HG03520 (cell line): Measurements from ENCODE around the gene SLC22A4.

Experiments used
- ATAC-seq: cut with Tn5 transposase; IDR thresholded peaks from one replicate; pipeline ENCODE4 v1.9.1; 2021; ENCODE audit warnings: mild to moderate bottlenecking, moderate library complexity; ENCODE audit not compliant: unreplicated experiment

The SLC22A4 gene

GRCh38 chr5:132371603-132371994, 77.4 kb downstream of the SLC22A4 start:
- ATAC-seq = no peak

DNA sequence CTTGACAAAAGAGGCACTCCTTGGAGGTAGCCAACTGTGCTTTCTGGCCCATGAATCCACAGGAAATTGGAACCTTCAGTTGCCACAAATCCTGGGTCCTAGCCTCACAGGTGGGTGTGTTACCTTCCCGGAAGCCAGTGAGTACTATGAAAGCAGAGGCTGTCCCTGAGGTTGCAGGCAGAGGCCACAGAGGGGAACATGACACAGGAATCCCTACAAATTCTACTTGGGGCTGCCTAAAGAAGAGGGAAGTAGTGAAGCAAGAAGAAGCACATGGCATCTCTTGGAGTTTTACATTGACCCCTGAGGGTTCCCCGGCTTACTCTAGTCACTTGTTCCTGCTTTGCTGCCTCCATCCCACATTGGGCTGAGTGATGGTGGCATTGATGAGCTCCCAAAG, 77.9 kb downstream of the SLC22A4 start:
- ATAC-seq = no peak

- no peak for ATAC-seq
Observed at GRCh38 chr5:132372542-132372941, 78.3 kb downstream of the SLC22A4 start.

DNA sequence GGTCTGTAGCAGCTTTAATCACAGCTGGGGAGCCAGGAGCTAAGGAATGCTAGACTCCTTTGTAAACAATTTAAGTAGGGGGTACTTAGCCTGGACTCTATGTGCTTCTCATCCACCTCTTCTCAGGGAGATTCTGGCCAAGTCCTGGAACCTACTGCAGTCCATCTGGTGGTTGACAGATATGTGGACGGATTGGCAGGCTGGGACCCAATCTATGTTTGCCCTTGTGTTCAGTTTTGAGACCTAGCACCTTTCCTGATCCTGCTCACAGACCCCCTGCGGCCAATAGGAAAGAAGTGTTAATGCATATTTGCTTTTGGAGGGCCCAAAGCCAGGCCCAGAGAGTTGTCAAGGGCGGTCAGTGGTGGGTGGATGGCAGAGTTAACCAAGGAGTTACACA, 81.8 kb downstream of the SLC22A4 start:
- ATAC-seq = no peak

DNA sequence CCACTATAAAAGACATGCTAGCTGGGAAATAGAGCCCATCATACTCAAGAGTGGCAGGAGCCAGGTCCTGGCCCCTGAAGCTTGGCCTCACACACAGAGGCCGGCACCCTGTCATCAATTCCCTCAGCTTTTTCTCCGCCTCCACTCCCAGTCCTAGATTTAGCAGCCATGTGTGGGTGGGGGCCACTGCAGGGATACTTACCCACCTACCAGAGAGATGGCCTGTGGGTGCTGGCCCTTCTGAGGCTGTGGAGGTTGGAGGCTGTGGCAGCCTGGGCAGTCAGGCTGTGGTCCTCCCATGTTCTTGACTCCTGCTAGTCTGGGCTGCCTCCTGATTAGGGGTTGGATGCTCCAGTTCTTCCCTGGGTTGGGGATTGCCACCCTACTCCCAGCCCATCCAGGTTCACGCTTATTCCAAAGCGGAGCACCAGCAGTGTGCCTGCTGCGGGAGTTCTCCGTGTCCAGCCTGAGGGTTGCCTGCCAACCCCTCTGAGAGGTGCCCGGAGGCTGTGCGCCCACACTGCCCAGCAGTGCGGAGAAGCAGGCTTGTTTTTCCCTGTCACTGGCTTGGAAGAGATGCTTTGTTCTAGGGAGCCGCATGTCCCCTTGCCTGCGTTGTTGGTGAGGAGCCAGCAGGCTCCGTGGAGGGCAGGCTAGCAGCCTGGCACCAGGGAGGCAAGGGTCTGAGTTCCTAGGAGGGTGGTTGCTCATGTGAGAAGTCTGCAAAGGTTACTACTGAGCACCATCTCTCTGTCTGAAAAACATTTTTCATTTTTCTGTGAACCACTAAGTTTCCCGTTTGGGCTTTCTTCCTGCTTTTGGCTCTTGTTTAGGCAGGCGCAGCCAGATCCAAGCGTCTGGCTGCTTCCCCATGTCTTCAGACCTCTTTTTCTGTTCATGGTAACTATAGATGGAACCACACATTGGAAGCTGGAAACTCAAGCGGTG, 82.8 kb downstream of the SLC22A4 start:
- ATAC-seq = no peak

- ATAC-seq = no peak
Observed at GRCh38 chr5:132377738-132378137, 83.5 kb downstream of the SLC22A4 start.

- ATAC-seq = no peak
Observed at GRCh38 chr5:132378580-132378979, 84.4 kb downstream of the SLC22A4 start.

- no peak for ATAC-seq
Observed at GRCh38 chr5:132380047-132380446, 85.9 kb downstream of the SLC22A4 start.

- no peak for ATAC-seq
Observed at GRCh38 chr5:132380741-132381140, 86.5 kb downstream of the SLC22A4 start.

DNA sequence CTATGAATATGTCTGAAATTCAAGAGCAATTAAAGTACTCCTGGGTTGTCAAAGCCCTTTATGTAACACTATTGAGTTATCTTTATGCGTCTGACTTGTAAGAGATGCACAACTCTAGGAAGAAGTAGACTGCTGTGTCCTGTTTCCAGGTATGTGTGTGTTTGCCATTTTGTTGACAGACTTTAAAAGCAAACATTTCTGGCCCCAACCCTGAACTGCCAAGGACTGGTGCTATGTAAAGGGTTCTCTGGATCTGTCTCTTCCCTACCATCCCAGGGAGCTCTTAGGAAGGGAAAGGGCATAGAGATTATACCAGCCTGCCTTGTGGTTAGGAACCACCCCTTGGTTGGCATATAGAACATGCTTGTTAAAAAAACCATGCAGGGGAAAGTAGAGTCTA, 87.4 kb downstream of the SLC22A4 start:
- no peak for ATAC-seq

- ATAC-seq = no peak
Observed at GRCh38 chr5:132383261-132383660, 89.1 kb downstream of the SLC22A4 start.

GRCh38 chr5:132383984-132384383, 89.8 kb downstream of the SLC22A4 start:
- no peak for ATAC-seq

- ATAC-seq = no peak
Observed at GRCh38 chr5:132384506-132385050, 90.4 kb downstream of the SLC22A4 start.

DNA sequence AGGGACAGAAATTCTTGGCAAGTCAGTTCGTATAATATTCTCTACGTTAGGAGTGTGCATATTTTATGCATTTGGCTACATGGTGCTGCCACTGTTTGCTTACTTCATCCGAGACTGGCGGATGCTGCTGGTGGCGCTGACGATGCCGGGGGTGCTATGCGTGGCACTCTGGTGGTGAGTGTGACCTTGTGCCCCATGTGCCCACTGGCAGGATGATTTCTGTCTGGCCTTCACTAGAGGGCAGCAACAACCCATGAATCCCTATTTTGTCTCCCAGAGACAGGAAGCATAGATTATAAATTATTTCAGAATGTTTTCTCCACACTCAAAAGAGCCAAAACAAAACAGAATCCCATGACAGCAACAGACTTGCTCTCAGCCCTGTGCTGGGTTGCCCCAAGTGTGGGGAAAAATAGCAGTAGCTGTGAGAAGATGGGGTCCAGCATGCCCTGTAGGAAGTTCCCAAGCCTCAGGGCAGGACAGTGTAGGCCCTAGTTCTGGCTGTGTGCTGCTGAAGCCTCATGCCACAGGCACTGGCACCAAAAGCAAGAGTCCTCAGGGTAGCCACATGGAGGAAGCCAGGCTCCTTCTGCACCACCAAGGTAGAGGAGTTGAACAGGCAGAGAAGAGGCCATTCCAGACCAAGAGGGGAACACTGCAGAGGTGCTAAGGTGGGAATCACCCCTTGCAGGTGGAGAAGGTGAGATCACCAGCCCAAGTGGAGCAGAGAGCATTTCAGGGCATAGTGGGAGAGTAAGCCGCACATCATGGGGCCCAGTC, 91.3 kb downstream of the SLC22A4 start:
- no peak for ATAC-seq

DNA sequence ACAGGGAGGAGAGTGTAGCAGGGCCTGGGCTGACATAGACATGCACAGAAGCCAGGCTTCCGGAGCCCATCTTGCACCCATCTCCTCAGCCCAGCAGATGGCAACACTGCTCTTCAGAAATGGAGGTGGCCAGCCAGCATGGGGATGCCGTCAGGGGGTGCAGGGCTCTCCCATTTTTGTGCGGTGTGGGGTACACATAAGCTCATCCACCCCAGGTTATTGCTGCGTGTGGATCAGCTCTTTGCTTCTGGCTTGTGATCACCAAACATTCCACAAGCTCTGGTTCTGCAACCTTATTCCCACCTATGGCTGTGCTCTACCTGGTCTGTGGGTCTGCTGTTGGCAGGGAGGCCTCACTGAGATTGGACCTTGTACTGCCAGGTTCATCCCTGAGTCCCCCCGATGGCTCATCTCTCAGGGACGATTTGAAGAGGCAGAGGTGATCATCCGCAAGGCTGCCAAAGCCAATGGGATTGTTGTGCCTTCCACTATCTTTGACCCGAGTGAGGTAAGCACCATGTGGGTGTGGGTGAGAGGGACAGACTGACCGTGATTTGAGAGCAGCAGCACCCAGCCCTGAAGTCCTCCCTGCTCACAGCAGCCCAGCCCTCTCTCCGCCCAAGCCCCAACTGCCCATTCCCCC, 92.6 kb downstream of the SLC22A4 start:
- ATAC-seq = peak; percentile 91

- no peak for ATAC-seq
Observed at GRCh38 chr5:132387640-132388117, 93.5 kb downstream of the SLC22A4 start.

DNA sequence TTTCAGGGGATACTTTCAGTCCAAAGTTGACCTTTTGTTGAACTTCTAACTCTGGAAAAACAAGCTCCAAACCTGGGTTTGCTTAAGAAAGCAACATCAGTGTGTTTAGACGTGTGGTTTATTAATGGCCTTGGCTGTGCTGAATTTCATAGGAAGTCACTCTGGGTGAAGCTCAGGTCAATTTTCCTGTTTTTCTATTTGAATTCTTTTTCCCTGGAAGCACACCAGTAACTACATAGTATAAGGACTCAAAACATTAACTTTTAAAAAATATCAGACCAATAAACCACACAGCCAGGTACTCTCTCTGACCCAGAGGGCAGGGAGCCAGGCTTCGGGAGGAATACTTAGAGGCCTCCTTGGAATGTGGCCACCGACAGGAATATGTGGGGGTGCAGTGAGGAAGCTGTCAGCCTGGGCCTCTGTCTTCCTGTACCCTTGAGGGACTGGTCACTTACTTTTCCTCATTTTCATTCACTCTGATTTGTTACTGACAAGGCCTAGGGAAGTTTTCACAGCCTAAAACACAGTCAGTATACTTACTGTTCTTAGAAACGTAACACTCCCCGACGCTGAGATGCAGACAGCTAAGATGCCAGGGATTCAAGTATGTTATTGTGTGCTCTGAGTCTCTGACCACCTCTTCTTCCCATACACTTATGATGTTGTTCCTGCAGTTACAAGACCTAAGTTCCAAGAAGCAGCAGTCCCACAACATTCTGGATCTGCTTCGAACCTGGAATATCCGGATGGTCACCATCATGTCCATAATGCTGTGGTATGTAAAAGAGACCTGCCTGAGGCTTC, 94.3 kb downstream of the SLC22A4 start:
- no peak for ATAC-seq

GRCh38 chr5:132389051-132389331, 94.8 kb downstream of the SLC22A4 start:
- no peak for ATAC-seq

DNA sequence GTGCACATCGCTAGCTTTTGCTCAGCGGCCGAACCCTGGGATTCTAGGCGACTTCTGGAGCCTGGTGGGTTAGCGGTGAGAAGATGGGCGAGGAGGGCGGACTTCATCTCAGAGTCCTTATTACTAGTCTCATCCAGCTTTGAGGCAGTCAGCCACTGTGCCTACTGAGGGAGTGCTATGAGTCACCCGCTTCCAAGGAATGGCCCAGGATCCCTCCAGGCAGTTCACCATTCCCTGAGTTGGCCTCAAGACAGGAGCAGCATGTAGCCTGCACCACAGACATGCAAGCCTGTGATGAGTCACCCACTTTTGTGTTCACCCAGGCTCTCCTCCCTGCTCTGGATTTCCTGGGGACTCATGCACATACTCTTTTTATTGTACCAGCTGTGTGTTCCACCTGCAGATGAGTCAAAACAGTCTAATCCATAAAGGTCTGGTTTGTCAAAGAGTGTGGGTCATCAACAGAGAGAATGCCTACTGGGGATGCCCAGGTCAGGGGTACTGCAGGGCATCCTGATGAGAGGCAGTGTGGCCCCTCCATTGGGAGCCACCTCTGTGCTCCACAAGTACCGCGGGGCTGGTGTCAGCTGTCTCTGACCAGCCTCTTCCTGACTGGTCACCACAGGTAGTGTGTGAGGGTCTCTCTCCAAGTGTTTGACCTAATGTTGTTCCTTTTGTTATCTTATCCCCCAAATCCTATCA, 95.5 kb downstream of the SLC22A4 start:
- ATAC-seq = no peak

DNA sequence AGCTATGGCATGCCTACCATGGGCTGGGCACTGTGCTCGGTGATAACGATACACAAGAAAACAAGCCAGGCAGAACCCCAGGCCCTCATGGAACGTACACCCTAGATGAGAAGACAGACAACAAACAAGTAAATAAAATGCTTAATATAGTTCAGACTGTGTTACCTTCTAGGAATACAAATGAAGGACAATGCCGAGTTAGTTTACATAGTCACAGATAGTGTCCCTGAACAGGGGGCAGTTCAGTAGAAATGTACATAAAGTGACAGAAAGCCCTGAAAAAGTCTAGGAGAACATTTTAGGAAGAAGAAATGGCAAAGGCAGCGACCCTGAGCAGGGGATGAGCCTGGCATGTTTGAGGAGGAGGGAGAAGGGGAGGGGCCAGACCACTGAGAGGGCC, 97.1 kb downstream of the SLC22A4 start:
- ATAC-seq = no peak
